Left lung (tissue), 10 donors: ENCODE data around the gene C1orf174. TPM values are rescaled to one million over a fixed set of nuclear protein-coding genes. Genes with fewer than 3 reads are reported as not detected.

Source experiments
- ATAC-seq: fragments of 200-7000 bp; cut with Tn5 transposase; one replicate; pipeline ENCODE4 v1.9.1; 2020; ENCODE audit warnings: moderate library complexity
- DNase-seq, 4 donors: peaks; one replicate each; pipeline ENCODE4 v3.0.0-alpha.2; 2013 to 2020
- H3K27ac ChIP-seq, 2 donors: fragments of 200-600 bp; sonication (generic) in 1 of 2; one replicate each; pipeline versions ENCODE4 v1.5.0 to v1.8.0; 2020 to 2021
- H3K27me3 ChIP-seq, 2 donors: fragments of 200-600 bp; sonication (generic) in 1 of 2; one replicate each; pipeline versions ENCODE4 v1.5.0 to v1.8.0; 2020 to 2021
- H3K36me3 ChIP-seq, 2 donors: fragments of 200-600 bp; sonication (generic) in 1 of 2; one replicate each; pipeline versions ENCODE4 v1.5.0 to v1.8.0; 2020 to 2021
- H3K4me1 ChIP-seq, 2 donors: fragments of 200-600 bp; one replicate each; pipeline ENCODE4 v1.8.0; 2021
- H3K4me3 ChIP-seq, 2 donors: fragments of 200-600 bp; sonication (generic) in 1 of 2; one replicate each; pipeline versions ENCODE4 v1.5.0 to v1.8.0; 2020 to 2021; ENCODE audit warnings: mild to moderate bottlenecking in 1 of 2
- H3K9me3 ChIP-seq, 2 donors: fragments of 200-600 bp; sonication (generic) in 1 of 2; one replicate each; pipeline versions ENCODE4 v1.5.0 to v1.8.0; 2020 to 2021
- CTCF ChIP-seq, 2 donors: fragments of 200-600 bp; sonication (generic) in 1 of 2; IDR thresholded peaks; one replicate each; pipeline versions ENCODE4 v1.5.0 to v1.8.0; 2021; ENCODE audit warnings: antibody characterized with exemption in 2 of 2
- intact Hi-C, 2 donors: fragments of 100-400 bp; cut with DNase I; formaldehyde crosslinking; loops; one replicate each; pipeline versions ENCODE4 v1.11.2 to v1.14.2; 2022
- polyA plus RNA-seq, 6 donors: library from polyadenylated mRNA; unstranded; fragments of 120-200 nt; gene quantifications; one replicate each; pipeline ENCODE4 v1.2.1, GENCODE V29; 2013; ENCODE audit not compliant: insufficient read length in 6 of 6
- total RNA-seq, 2 donors: library from RNA; stranded (reverse); fragmentation: NEBNext Ultra II Directional; extraction: Animal tissue kit (Norgen Biotek cat#: 25700); gene quantifications; one replicate each; pipeline ENCODE4 v1.2.1, GENCODE V29; 2021
- donor health status: DM: no; HTN: yes; CAD: no.
- donor health status: DM: no; HTN: no; CAD: no.

C1orf174 gene
- total and polyA plus RNA-seq, 8 donors: 19.3 to 29.5 (median 24.7) TPM

GRCh38 chr1:3898475-3898735 is 1.7 kb downstream of the C1orf174 start:
- ATAC-seq (no peak), DNase-seq (no peak)
- Histone ChIP-seq H3K4me1 (peaks cover 0 to 24% of the 10 kb centered on the region in 2 donors), H3K27ac (no peak overlapping the region), H3K27me3 (no peaks in the 10 kb centered on the region), H3K9me3 (peaks cover 0 to 7% of the 10 kb centered on the region in 2 donors), H3K36me3 (peaks cover 0 to 14% of the 10 kb centered on the region in 2 donors), H3K4me3 (no peak overlapping the region)
- no peak for TF ChIP-seq CTCF (IDR thresholded peaks at IDR 0.05)
- intact Hi-C loops: no loop called here

GRCh38 chr1:3896396-3897000 is 3.6 kb downstream of the C1orf174 start:
- no peak for TF ChIP-seq CTCF (IDR thresholded peaks at IDR 0.05)
- DNase-seq (peak in 1 of 4 donors; percentile 48), ATAC-seq (no peak)
- peaks cover 0 to 7% of the 10 kb centered on the region in 2 donors for H3K9me3 ChIP-seq
- H3K4me1 ChIP-seq: peaks cover 0 to 28% of the 10 kb centered on the region in 2 donors
- intact Hi-C loops: no loop called here
- H3K4me3 ChIP-seq: no peak overlapping the region
- H3K27ac ChIP-seq: no peak overlapping the region
- H3K36me3 ChIP-seq: peaks cover 0 to 20% of the 10 kb centered on the region in 2 donors
- H3K27me3 ChIP-seq: no peaks in the 10 kb centered on the region

GRCh38 chr1:3895951-3896325 is 4.1 kb downstream of the C1orf174 start:
- intact Hi-C loops: no loop called here
- H3K9me3 ChIP-seq: peaks cover 0 to 7% of the 10 kb centered on the region in 2 donors
- ATAC-seq (no peak), DNase-seq (peak in 1 of 4 donors; percentile 12)
- no peak for TF ChIP-seq CTCF (IDR thresholded peaks at IDR 0.05)
- no peak overlapping the region for H3K27ac ChIP-seq
- H3K36me3 ChIP-seq: peaks cover 0 to 25% of the 10 kb centered on the region in 2 donors
- H3K4me1 ChIP-seq: peaks cover 0 to 32% of the 10 kb centered on the region in 2 donors
- no peak overlapping the region for H3K4me3 ChIP-seq
- no peaks in the 10 kb centered on the region for H3K27me3 ChIP-seq

GRCh38 chr1:3895279-3895950 is 4.7 kb downstream of the C1orf174 start:
- peaks cover 0 to 35% of the 10 kb centered on the region in 2 donors for H3K4me1 ChIP-seq
- peaks cover 0 to 31% of the 10 kb centered on the region in 2 donors for H3K36me3 ChIP-seq
- ATAC-seq: no peak
- no peak overlapping the region for H3K27ac ChIP-seq
- DNase-seq: peak in 1 of 4 donors; percentile 8
- no peaks in the 10 kb centered on the region for H3K27me3 ChIP-seq
- no peak for TF ChIP-seq CTCF (IDR thresholded peaks at IDR 0.05)
- H3K4me3 ChIP-seq: no peak overlapping the region
- peaks cover 0 to 7% of the 10 kb centered on the region in 2 donors for H3K9me3 ChIP-seq
- intact Hi-C loops: no loop called here

- Histone ChIP-seq H3K27ac (no peak overlapping the region), H3K36me3 (peaks cover 0 to 37% of the 10 kb centered on the region in 2 donors), H3K4me3 (no peak overlapping the region), H3K27me3 (no peaks in the 10 kb centered on the region), H3K9me3 (peaks cover 0 to 7% of the 10 kb centered on the region in 2 donors), H3K4me1 (peaks cover 0 to 40% of the 10 kb centered on the region in 2 donors)
- peak in 1 of 4 donors; percentile 61 for DNase-seq
- intact Hi-C loops: no loop called here
- no peak for ATAC-seq
- no peak for TF ChIP-seq CTCF (IDR thresholded peaks at IDR 0.05)
Observed at GRCh38 chr1:3894626-3895278, 5.3 kb downstream of the C1orf174 start.
